ENCODE results near the gene GALNT16.
"Not testable (repeated sequence)": the region's sequence is repeated elsewhere in the genome, so short reads cannot be mapped to it uniquely, and the experiment has no call there.

Gene GALNT16

DNA sequence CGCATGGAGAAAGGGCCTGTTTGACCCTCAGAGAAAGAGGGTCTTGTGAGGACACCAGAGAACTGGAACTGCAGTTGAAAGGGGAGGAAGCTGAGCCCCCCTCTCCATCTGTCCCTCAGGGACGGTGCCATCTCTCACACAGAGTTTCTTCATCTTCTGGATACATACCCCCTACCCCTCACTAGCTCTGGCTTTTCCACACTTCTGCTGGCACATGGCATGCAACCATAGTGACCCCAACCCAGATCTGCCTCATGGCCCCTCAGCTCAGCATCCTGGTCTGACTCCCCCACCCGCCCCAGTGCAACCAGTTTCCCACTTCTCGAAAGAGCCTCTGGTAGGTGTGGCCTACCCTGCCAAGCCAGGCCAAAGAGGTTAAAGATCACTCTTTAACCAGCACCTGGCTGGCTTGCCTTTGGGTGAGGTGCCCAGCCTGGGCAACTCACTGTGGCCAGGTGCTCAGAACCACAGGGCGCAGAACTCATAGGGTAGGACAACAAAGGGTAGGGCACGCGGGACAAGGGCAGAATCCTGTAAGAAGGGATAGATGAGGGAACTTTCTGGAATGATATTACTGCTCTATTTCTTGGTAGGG, 25.8 kb downstream of the GALNT16 start:
- no peak for DNase-seq (ENCODE audit: low spot score)

DNA sequence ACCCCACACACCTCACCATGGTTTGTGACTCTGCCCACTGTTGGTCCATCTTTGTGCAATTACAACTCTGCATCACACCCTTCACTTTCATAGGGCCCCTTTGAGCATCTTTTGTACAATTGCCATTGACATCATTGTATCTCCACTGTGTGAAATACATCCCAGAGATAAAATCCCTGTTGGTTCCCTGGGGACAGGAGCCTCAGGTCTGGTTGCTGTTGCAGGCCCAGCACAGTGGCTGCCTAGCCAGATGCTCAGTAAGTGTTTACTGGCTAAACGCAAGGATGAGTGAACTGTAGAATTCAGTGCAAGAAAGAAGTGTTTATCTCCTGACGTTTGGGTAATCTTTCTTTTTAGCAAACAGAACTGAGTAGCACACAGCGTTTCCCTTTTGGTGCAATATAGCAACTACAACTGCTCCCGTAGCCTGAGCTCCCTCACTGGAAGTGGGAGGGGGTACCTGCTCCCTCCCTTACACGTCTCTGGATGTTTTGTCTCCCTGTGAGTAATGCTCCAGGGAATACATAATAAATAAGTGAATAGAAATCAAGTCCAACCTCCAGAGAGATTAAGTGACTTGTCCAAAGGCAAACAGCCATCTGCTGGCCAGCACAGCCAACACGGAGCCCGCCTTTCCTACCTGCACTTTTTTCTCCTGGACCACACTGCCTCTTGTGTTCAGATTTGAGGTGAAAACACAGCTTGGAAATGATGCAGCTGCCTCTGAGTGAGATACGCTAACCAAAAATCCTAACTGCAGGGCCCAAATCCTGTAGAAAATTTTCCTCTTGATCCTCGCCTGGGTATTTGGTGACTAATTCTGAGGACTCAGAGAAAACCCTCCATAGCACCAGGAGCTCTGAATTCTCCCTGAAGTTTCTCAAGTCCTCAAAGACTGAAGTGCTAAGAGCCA, 27.4 kb downstream of the GALNT16 start:
- no peak for DNase-seq (ENCODE audit: low spot score)

GRCh38 chr14:69288011-69288771, 28.2 kb downstream of the GALNT16 start:
- no peak for DNase-seq (ENCODE audit: low spot score)

GRCh38 chr14:69288956-69289705, 29.2 kb downstream of the GALNT16 start:
- DNase-seq (ENCODE audit: low spot score), result no peak

- DNase-seq (ENCODE audit: low spot score), result no peak
These were observed 30.0 kb downstream of the GALNT16 start for GRCh38 chr14:69289811-69290520.

DNA sequence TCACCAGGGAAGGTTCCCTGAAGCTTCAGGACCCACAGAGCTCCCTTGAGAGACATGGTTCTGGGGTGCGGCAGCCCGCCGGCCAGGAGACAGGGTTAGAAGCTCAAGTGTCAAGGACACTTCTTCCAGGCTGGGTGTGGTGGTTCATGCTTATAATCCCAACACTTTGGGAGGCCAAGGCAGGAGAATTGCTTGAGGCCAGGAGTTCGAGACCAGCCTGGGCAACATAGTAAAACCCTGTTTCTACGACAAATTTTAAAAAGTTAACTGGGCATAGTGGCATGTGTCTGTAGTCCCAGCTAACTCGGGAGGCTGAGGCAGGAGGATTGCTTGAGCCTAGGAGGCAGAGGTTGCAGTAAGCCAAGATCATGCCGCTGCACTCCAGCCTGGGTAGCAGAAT, 30.9 kb downstream of the GALNT16 start:
- DNase-seq (ENCODE audit: low spot score), result not testable (repeated sequence)

- no peak for DNase-seq (ENCODE audit: low spot score)
These were observed 31.4 kb downstream of the GALNT16 start for GRCh38 chr14:69291396-69291795.

DNA sequence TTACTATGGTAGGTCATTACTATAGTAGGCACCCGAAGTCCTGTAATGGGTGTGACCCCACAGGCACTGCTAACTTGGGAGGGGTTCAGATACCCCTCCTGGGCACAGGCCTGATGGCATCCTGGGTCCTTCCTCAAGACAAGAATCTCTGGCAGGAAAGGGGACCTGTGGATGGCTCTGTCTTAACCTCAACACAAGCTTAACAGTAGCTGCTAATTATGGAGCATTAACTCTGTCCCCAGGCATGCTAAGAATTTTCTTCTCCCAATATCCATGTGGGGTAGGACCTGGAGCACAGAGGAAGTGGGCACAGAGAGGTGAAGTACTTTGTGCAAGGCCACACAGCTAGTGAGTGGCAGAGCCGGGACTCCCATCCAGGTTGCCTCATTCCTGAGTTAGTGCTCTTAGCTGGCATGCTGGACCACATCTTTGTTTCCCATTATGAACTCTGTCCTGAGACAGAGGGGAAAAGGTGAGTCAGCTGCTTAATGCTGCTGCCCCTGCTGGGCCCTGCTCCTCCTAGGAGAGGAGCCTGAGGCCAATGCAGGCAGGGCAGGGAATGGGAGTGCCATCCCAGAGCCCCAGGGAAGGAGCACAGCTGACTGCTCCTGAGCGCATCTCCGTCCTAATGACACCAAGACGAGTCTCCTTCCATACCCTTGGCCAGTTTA, 32.1 kb downstream of the GALNT16 start:
- no peak for DNase-seq (ENCODE audit: low spot score)

- DNase-seq (ENCODE audit: low spot score), result no peak
These were observed 38.4 kb downstream of the GALNT16 start for GRCh38 chr14:69298131-69299071.

- DNase-seq (ENCODE audit: low spot score), result peak; percentile 12
These were observed 39.5 kb downstream of the GALNT16 start for GRCh38 chr14:69299286-69300035.

DNA sequence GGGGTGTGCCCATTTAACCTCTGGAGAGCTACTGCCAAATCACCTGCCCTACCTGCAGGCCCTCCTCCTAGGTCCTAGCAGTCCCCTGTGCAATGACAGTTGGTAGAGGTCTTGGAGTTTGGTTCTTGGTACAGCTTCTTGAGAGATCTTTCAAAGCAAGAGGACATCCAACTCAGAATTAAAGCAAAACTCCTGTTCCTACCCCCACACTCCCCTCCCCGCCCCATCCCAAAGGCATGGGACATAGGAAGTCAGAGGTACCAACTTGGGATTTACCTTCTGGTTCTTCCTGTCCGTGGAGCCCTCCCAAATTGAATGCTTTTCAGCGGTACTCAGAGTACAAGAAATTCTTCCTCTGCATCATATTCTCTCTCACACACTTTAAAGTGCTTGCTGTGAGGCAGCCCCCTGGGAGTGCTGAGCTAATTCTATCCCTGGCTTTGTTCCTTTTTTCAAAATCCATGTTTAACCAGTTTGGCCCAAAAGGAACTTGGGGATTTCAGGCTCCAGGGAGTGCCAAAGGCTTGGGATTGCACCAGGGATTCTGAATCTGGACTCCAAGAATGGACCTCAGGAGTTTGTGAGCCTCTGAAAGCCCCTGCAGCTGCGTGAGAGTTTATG, 40.8 kb downstream of the GALNT16 start:
- DNase-seq (ENCODE audit: low spot score), result no peak

GRCh38 chr14:69303086-69303485, 43.1 kb downstream of the GALNT16 start:
- DNase-seq (ENCODE audit: low spot score), result no peak

DNA sequence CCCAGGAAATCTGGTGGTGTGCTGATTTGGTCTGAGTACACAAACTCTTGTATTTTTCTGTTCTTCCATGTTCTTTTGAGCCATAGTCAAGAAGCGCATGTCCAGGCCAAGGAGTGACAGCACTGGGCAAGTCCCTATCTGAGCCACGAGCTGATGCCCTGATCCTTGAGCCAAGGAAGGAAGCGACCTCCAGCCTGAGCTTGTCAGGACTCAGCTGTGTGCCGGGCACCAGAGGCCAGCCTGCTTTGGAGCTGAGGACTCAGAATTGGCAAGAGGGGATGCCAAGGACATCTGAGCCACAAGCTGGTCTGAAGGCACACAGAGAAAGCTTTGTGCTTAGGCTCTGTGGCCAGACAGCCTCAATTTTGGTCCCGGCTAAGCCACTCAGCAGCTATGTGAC, 52.6 kb downstream of the GALNT16 start:
- DNase-seq (ENCODE audit: low spot score), result no peak

DNA sequence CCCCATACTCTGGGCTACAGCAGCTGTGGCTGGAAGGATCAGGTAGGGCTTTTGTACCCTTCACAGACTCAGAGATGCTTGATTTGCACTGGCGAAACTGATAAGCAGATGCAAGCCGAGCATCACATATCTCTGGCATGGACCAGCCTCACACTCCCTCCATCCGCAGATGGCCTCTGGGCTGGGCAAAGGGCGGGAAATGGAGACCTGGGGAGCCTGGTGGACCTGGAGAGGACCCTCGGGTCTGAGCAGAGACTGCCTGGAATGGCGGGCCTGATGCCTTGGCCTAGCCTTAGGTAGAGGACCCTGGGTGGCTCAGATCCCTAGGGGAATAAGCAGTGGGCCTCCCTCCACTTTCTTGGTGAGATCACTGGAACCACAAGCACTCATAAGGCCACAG, 53.2 kb downstream of the GALNT16 start:
- DNase-seq (ENCODE audit: low spot score), result no peak

- no peak for DNase-seq (ENCODE audit: low spot score)
These were observed 54.4 kb downstream of the GALNT16 start for GRCh38 chr14:69314327-69314726.

- no peak for DNase-seq (ENCODE audit: low spot score)
These were observed 55.3 kb downstream of the GALNT16 start for GRCh38 chr14:69315301-69315700.

DNA sequence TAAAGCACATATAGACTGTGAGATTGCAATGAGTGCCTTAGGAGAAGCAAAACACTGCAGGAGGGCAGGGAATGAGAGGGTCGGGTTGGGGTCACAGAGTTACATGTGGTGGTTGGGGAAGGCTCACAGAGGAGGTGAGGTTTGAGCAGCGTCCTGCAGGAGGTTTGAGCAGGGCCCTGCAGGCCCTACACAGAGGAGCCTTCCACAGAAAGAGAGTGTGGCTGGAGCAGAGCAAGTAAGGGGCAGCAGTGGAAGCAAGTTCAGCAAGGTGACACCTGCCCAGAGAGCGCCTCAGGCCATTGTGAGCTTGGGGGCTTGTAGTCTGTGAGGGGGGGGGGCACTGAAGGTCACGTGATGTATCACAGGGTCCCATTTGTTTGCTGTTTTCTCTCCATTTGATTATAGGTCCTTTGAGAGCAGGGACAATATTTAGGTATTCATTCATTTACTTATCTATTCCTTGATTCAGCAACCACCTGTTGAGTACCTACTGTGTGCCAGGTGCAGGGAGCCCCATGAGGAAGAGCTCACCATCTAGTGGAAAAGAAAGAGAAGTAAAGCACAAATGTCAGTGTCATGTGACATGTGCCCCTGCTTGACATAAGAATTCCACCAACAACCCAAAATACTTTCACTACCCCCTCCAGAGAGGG, 56.6 kb downstream of the GALNT16 start:
- no peak for DNase-seq (ENCODE audit: low spot score)

All from NAMALWA (cell line).